ENCODE results near the gene SLC8B1.

SLC8B1 gene

GRCh38 chr12:113278633-113279032, 56.3 kb downstream of the SLC8B1 start:
- Mint-ChIP-seq H3K4me1 (peaks cover 23% of the 10 kb centered on the region), H3K27me3 (ENCODE audit: low read depth, poor library complexity) (peaks cover 9% of the 10 kb centered on the region), H3K4me3 (no peak overlapping the region), H3K9me3 (no peaks in the 10 kb centered on the region), H3K27ac (no peak overlapping the region), H3K36me3 (ENCODE audit: low read depth) (peaks cover 16% of the 10 kb centered on the region)
- TF ChIP-seq, protein P1, sequence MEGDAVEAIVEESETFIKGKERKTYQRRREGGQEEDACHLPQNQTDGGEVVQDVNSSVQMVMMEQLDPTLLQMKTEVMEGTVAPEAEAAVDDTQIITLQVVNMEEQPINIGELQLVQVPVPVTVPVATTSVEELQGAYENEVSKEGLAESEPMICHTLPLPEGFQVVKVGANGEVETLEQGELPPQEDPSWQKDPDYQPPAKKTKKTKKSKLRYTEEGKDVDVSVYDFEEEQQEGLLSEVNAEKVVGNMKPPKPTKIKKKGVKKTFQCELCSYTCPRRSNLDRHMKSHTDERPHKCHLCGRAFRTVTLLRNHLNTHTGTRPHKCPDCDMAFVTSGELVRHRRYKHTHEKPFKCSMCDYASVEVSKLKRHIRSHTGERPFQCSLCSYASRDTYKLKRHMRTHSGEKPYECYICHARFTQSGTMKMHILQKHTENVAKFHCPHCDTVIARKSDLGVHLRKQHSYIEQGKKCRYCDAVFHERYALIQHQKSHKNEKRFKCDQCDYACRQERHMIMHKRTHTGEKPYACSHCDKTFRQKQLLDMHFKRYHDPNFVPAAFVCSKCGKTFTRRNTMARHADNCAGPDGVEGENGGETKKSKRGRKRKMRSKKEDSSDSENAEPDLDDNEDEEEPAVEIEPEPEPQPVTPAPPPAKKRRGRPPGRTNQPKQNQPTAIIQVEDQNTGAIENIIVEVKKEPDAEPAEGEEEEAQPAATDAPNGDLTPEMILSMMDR (IDR thresholded peaks at IDR 0.05): no peak
- no peak for DNase-seq

DNA sequence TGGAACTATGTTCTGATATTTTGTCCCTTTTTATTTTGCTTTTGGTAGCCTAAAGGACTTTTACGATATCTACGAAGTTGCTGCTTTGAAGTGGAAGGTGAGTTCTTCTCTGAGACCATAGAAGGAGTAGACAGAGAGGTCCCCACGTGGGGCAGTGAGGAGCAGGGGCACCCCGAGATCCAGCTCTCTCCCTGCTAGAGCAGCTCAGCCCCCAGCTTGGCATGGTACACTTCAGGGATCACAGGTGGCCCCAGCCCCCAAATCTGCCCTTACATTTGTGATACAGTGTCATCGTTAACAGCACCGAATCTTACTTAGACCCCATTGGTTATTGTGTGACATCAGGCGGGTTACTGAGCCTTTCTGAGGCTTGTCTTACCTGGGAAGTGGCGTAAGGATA, 56.8 kb downstream of the SLC8B1 start:
- no peak for DNase-seq
- no peak overlapping the region for H3K4me3 Mint-ChIP-seq
- H3K36me3 Mint-ChIP-seq (ENCODE audit: low read depth): peaks cover 16% of the 10 kb centered on the region
- peaks cover 9% of the 10 kb centered on the region for H3K27me3 Mint-ChIP-seq (ENCODE audit: low read depth, poor library complexity)
- H3K9me3 Mint-ChIP-seq: no peaks in the 10 kb centered on the region
- peaks cover 28% of the 10 kb centered on the region for H3K4me1 Mint-ChIP-seq
- H3K27ac Mint-ChIP-seq: no peak overlapping the region
- TF ChIP-seq, protein P1 (IDR thresholded peaks at IDR 0.05): no peak

GRCh38 chr12:113277511-113277910, 57.4 kb downstream of the SLC8B1 start:
- Mint-ChIP-seq H3K27ac (no peak overlapping the region), H3K27me3 (ENCODE audit: low read depth, poor library complexity) (peaks cover 9% of the 10 kb centered on the region), H3K4me1 (peaks cover 34% of the 10 kb centered on the region), H3K4me3 (no peak overlapping the region), H3K9me3 (no peaks in the 10 kb centered on the region), H3K36me3 (ENCODE audit: low read depth) (peaks cover 16% of the 10 kb centered on the region)
- no peak for DNase-seq
- TF ChIP-seq, protein P1 (IDR thresholded peaks at IDR 0.05): no peak

- H3K36me3 Mint-ChIP-seq (ENCODE audit: low read depth): peaks cover 16% of the 10 kb centered on the region
- TF ChIP-seq, protein P1 (IDR thresholded peaks at IDR 0.05): no peak
- H3K4me1 Mint-ChIP-seq: peaks cover 39% of the 10 kb centered on the region
- H3K9me3 Mint-ChIP-seq: no peaks in the 10 kb centered on the region
- no peak for DNase-seq
- no peak overlapping the region for H3K27ac Mint-ChIP-seq
- H3K27me3 Mint-ChIP-seq (ENCODE audit: low read depth, poor library complexity): peaks cover 9% of the 10 kb centered on the region
- no peak overlapping the region for H3K4me3 Mint-ChIP-seq
Measured at GRCh38 chr12:113276946-113277500, 57.9 kb downstream of the SLC8B1 start.

DNA sequence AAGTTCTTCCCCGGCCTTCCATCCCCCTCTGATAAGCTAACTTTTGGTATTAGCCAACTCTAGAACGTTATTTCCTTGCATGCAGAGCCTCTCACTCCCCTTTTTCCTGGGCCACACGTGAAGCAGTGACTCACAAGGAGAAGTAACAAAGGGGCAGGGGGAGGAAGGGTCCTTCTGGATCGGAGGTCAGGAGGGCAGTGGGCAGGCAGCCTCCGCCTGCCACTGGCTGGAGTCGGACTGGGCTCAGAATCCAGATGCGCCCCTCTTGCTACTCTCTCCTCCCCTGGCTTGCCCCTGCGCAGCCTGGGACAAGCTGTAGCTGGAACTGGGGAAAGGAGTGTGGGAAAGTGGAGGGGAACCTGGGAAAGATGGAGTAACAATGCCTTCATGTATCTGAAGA, 58.6 kb downstream of the SLC8B1 start:
- TF ChIP-seq, protein P1 (IDR thresholded peaks at IDR 0.05): no peak
- DNase-seq: no peak
- Mint-ChIP-seq H3K27ac (peak overlapping the region; percentile 96), H3K9me3 (no peaks in the 10 kb centered on the region), H3K4me3 (no peak overlapping the region), H3K36me3 (ENCODE audit: low read depth) (peaks cover 19% of the 10 kb centered on the region), H3K4me1 (peaks cover 46% of the 10 kb centered on the region), H3K27me3 (ENCODE audit: low read depth, poor library complexity) (peaks cover 9% of the 10 kb centered on the region)

GRCh38 chr12:113274848-113275247, 60.1 kb downstream of the SLC8B1 start:
- Mint-ChIP-seq H3K27ac (no peak overlapping the region), H3K27me3 (ENCODE audit: low read depth, poor library complexity) (peaks cover 13% of the 10 kb centered on the region), H3K9me3 (no peaks in the 10 kb centered on the region), H3K4me3 (no peak overlapping the region), H3K36me3 (ENCODE audit: low read depth) (peaks cover 17% of the 10 kb centered on the region), H3K4me1 (peaks cover 52% of the 10 kb centered on the region)
- TF ChIP-seq, protein P1 (IDR thresholded peaks at IDR 0.05): no peak
- no peak for DNase-seq

All from nephron progenitor cell (in vitro differentiated cells).